ENCODE data around the gene SLC17A6.

SLC17A6 gene

DNA sequence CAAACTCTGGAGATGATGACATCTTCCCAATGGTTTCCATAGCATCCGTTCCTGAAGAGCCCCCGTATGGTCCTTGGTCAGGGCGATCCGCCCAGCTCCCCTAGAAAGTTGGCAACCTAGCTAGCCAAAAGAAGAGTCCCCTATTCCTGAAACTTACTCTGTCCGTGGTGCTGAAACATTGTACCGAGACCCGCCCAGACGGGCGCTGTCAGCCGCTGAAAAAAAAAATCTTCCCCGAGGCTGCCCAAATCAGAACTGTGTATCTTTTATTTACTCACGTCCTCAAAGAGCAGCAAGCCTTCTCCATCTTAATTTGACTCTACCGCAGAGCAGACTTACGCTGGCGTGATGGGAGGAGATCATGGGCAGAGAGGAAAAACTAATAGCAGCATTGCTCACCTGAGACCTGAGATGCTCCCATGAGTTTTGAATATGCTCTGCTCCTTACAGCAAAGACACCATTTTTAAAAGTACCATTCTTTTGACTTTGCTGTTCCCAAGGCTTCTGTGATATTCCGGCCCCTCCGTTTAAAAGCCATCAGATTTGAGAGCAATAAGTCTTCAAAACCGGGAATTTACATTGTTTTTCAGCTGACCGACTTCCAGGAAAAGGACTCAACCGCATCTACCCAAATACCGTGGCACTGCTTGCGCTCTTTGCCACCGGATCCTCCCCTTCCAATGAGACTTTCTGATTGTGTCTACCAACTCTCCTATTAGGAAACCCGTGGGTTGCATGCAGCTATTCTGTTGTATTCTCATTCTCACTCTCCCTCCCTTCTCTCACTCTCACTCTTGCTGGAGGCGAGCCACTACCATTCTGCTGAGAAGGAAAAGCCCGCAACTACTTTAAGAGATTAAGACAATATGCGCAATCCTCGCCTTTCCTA is at the start of gene SLC17A6:
Gene SLC17A6, plus strand, starts transcription at position 786 of the 890 bp plus-strand sequence. CDS start 153 bp downstream, outside the sequence.
- peak; percentile 6 for DNase-seq (ENCODE audit: low read depth)

- DNase-seq (ENCODE audit: low read depth), result no peak
Observed at GRCh38 chr11:22302368-22302767, 35.8 kb upstream of the SLC17A6 start.

DNA sequence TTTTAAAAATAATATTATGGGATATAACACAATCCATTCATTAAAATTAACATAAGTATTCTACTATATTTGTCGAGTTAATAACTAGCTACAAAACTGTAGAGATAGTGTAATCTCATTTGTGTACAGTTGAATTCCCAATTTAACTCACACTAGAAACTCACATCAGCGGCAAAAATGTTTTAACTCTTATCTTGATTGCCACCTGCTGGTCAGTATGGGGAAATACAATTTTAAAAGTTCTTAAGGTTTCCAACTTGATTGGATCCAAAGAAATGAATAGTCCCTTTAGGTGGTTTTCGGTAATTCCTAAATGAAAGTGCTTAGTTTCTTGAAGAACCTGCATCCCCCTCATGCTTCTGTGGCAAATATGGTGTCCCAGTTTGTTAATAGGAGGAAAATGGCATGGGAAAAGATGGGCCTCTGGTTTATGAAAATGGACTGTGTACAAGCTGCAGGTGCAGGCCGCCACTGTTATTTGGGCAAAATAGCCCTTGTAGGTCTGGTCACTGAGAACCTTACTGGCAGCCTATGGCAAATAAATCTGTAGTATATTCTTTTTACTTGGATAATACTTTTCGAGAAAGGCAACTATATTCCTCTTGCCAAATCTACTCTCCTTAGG is 33.7 kb upstream of the SLC17A6 start:
- no peak for DNase-seq (ENCODE audit: low read depth)

DNA sequence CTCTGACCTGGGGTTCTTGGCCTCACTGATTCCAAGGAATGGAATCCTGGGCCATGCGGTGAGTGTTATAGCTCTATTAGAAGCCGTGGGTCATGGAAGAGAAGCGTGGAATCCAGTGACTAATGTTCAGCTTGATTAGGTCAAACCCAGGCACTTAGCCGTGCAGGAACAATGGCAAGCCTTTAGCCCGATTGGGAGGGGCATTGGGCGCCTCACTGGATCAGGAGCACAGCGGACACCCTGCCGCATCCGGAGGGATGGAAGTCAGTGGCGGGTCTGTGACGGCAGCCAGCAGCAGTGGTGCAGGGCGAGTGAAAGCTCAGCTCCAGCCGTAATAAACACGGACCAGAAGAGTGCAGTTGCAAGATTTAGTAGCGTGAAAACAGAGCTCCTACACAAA is 20.5 kb upstream of the SLC17A6 start:
- DNase-seq (ENCODE audit: low read depth), result no peak

- no peak for DNase-seq (ENCODE audit: low read depth)
Observed at GRCh38 chr11:22331771-22332170, 6.4 kb upstream of the SLC17A6 start.

DNA sequence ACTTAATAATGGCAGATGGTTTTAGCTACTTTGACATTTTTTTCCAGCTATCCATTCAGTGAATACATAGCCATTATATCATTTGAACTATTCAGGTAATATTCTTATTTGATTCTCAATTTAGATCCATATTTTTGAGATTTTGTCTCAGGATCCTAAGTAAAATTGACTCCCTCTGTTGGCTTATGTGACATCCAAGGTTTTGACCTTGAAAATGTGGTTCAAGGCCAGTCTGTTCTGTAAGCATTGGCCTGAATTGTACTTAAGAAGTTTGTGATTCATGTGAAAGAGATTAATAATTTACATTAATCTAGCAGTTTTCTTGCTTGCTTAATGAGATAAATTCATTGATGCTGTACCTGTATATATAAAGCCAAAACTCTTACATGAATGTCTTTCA is 1.6 kb upstream of the SLC17A6 start:
- DNase-seq (ENCODE audit: low read depth), result no peak

- no peak for DNase-seq (ENCODE audit: low read depth)
Observed at GRCh38 chr11:22339611-22340010, 1.4 kb downstream of the SLC17A6 start.

DNA sequence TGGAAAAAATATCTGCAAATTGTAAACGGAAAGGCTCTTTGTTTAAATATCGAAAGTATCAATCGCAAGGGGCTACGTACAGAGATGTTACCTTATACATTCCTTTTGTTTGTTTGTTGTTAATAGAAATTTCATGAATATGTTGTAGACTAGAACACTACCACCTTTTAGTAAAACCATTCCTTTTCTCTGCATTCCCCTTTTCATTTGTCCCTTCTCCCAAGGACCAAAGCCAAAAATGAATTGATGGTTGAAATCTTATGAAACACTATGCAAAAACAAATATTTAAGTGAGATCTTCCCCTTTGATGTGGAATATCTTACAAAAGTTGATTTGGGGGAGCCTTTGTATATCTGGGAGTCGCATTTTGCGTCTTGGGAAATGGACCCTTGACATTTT is 2.1 kb downstream of the SLC17A6 start:
- no peak for DNase-seq (ENCODE audit: low read depth)

GRCh38 chr11:22340701-22341587 is 2.8 kb downstream of the SLC17A6 start:
- DNase-seq (ENCODE audit: low read depth), result no peak

GRCh38 chr11:22341588-22341931 is 3.4 kb downstream of the SLC17A6 start:
- DNase-seq (ENCODE audit: low read depth), result no peak

DNA sequence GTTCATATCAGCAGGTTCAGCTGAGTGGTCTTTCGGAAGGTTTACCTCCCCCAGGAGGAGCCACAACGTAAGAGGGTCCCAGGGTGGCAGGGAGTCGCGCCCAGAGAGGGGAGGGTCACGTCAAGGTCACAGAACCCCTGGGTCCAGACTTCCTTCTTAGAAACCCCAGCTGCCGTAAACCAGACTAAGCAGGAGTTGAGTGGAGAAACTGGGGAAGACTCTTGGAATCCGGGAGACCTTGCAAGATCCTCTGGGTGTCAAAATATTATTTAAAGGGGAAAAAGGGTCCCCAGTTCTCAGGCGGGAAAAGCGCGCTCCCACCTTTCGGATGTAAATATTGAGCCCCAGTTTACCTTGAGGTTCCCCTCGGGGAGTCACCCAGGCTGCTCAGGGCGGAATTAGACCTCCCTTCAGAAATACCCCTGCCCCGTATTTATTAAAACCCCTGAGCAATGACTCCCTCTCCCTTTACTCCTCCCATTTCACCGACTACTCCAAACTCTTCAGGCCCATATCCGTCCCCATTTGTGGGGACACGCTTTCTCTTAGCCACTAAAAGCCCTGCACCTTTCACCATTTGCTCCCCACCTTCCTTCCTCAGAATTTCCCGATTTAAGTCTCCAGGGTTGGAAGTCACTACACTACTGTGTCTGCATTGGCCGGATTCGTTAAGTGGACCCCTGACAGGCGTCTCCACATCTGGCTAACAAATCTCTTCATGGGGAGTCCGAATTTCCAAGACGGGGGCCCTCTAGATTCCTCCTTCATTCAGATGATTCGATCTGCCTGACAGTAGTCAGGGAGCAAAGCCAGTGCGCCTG is 4.2 kb downstream of the SLC17A6 start:
- no peak for DNase-seq (ENCODE audit: low read depth)

- DNase-seq (ENCODE audit: low read depth), result no peak
Observed at GRCh38 chr11:22343032-22343324, 4.8 kb downstream of the SLC17A6 start.

DNA sequence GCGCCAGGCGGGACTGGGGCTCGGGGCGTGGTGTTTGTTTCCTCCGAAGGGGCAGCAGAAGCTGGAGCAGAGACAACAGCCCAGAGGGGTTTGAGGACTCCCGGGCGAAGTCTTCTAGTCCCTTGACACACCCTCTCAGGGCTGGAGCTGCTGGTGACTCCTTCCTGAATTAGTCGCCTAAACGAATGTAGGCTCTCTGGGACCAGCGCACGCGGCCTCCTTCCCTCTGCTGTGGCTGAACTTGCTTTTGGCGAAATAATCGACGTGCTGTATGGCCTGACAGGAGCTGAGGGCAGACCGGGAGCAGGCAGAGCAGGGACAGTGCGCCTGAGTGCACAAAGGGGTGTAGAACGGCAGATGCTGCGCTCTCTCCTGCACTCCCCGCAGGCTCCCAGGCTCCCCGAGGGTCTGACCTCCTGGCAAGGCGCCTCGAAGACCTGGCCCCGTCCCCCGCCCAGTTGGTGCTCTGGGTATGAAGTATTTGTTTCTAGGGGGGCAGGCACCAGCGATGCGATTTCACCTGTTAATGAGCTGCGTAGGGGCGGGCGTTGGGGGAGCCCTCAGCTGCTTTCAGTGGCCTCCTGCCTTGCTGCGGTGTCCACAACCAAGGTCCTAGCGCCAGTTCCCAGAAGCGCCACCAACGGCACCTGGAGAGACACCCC is 5.3 kb downstream of the SLC17A6 start:
- DNase-seq (ENCODE audit: low read depth), result no peak

DNA sequence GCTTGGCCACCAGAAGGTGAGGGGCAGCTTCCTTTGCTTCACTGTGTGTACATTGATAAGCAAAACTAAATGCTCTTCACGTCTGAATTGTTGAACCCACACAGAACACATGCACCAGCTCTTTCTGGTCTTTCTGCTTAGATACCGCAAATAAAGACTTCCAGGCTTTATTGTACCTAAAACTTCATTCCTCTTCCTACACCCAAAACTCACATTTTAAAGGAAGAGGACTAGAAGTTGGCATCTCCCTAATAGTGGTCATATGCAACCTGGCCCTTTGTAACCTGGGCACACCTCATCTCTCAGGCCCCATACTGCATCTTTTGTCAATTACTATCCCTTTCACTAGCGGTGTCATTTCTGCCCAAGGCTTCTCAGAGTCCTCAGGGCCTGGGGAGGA is 5.9 kb downstream of the SLC17A6 start:
- DNase-seq (ENCODE audit: low read depth), result no peak

DNA sequence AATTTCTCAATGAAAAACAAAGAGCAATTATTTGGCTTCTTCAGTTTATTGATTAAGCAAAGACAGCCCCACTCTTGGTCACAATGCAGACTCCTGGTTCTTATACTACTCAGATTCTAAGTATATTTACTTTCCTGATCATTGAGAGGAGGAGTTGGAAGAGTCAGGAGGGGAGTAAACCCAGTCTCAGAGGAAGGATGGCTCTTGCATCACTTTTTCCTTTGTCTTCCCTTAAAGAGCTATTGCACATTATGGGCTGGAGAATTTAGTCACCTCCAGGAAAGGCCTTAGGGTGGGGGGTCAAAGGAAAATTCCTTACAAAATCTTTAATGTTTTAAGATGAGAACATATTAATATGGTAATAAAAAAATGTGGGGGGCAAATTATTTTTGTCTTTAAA is 8.1 kb downstream of the SLC17A6 start:
- no peak for DNase-seq (ENCODE audit: low read depth)

- DNase-seq (ENCODE audit: low read depth), result no peak
Observed at GRCh38 chr11:22347857-22348487, 9.8 kb downstream of the SLC17A6 start.

GRCh38 chr11:22349491-22349890 is 11.3 kb downstream of the SLC17A6 start:
- DNase-seq (ENCODE audit: low read depth), result no peak

GRCh38 chr11:22359295-22359694 is 21.1 kb downstream of the SLC17A6 start:
- DNase-seq (ENCODE audit: low read depth), result no peak

GRCh38 chr11:22371160-22371559 is 33.0 kb downstream of the SLC17A6 start:
- no peak for DNase-seq (ENCODE audit: low read depth)

DNA sequence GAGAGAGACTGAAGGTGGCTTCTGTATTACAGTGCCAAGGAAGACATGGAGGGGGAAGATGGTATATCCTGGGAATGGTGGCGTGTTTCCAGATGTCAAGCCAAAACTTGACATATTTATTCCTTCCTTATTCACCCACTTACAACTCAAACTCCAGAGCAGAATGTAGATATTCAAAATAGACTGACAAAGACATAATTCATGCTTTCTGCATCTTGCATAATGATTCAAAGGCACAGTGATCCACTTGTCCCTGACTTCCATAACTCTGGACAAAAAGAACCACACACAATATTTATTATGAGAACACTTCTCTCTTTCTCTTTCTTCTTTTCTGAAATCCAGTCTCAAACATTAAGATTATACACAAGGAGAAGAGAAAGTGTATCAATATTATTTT is 48.9 kb downstream of the SLC17A6 start:
- no peak for DNase-seq (ENCODE audit: low read depth)
